ENCODE data around the gene ACP5. TPM values are rescaled to one million over a fixed set of nuclear protein-coding genes. Genes with fewer than 3 reads are reported as not detected.

Gene ACP5
- total and polyA plus RNA-seq, 10 of the 15 experiments (the other 5 are each of a cell fraction or from before 2014, with no cell fraction given) = 1.0 to 73.4 (median 36.8) TPM

- peak; percentile 90 for TF ChIP-seq RELB (IDR thresholded peaks at IDR 0.05; ENCODE audit: low read depth)
- TF ChIP-seq ZNF384 (IDR thresholded peaks at IDR 0.05; ENCODE audit: borderline replicate concordance, low read depth, low read length) = no peak
- TF ChIP-seq NFYA (IDR thresholded peaks at IDR 0.05; ENCODE audit: borderline replicate concordance, low read depth, low read length) = no peak
- no peak; the same call in 2 of the 3 replicates for TF ChIP-seq POU2F2 (IDR thresholded peaks at IDR 0.05; ENCODE audit: borderline replicate concordance, low read depth, low read length)
- TF ChIP-seq SMARCA5 (IDR thresholded peaks at IDR 0.05) = no peak
- peak; percentile 99 for TF ChIP-seq NKRF (conservative IDR thresholded peaks at IDR 0.05)
- peak; percentile 88 for TF ChIP-seq LARP7 (IDR thresholded peaks at IDR 0.05)
- TF ChIP-seq MEF2B (IDR thresholded peaks at IDR 0.05; ENCODE audit: partially characterized antibody, poor library complexity, severe bottlenecking) = no peak
- TF ChIP-seq ZBTB40 (IDR thresholded peaks at IDR 0.05; ENCODE audit: borderline replicate concordance) = peak; percentile 89
- no peak for TF ChIP-seq ZBED1 (IDR thresholded peaks at IDR 0.05; ENCODE audit: borderline replicate concordance)
- no peak for TF ChIP-seq ZBTB4 (CRISPR knock-in tag; IDR thresholded peaks at IDR 0.05)
- peak; percentile 69 for TF ChIP-seq IRF3 (IDR thresholded peaks at IDR 0.05)
- TF ChIP-seq TCF7 (IDR thresholded peaks at IDR 0.05; ENCODE audit: borderline replicate concordance) = no peak
- TF ChIP-seq SIN3A (IDR thresholded peaks at IDR 0.05; ENCODE audit: low read depth, low read length) = peak; percentile 98
Measured at GRCh38 chr19:11528551-11529341, 48.7 kb downstream of the ACP5 start, which contains the start of gene ECSIT (continued).
